NCI-H146 (cell line): ENCODE measurements around the gene RSRC1.
"Not testable (repeated sequence)": the region's sequence is repeated elsewhere in the genome, so short reads cannot be mapped to it uniquely, and the experiment has no call there.

Source experiments
- DNase-seq: peaks from one replicate; lab custom pipeline; 2025; lab: John Stamatoyannopoulos, UW

RSRC1 gene

DNA sequence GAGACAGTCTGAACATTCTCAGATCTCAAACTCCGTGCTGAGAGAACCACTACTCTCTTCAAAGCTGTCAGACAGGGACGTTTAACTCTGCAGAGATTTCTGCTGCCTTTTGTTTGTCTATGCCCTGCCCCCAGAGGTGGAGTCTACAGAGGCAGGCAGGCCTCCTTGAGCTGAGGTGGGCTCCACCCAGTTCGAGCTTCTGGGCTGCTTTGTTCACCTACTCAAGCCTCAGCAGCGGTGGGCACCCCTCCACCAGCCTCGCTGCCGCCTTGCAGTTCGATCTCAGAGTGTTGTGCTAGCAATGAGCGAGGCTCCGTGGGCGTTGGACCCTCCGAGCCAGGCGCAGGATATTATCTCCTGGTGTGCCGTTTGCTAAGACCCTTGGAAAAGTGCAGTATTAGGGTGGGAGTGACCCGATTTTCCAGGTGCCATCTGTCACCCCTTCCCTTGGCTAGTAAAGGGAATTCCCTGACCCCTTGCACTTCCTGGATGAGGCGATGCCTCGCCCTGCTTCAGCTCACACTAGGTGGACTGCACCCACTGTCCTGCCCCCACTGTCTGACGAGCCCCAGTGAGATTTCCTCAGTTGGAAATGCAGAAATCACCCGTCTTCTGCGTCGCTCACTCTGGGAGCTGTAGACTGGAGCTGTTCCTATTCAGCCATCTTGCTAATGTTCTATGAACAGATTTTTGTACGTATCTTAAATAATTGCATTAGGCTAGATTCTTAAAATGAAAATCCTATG lies 220.0 kb downstream of the RSRC1 start:
- not testable (repeated sequence) for DNase-seq

DNA sequence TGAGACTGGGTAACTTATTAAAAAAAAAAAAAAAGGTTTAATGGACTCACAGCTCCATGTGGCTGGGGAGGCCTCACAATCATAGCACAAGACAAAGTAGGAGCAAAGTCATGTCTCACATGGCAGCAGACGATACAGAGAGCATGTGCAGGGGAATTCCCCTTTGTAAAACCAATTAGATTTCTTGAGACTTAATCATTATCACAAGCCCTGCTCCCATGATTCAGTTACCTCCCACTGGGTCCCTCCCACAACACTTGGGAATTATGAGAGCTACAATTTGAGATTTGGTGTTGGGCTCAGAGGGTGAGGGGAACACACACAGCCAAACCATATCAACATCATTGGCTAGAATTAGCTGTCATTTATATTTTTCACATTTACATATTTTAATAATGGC lies 221.0 kb downstream of the RSRC1 start:
- DNase-seq = no peak

DNA sequence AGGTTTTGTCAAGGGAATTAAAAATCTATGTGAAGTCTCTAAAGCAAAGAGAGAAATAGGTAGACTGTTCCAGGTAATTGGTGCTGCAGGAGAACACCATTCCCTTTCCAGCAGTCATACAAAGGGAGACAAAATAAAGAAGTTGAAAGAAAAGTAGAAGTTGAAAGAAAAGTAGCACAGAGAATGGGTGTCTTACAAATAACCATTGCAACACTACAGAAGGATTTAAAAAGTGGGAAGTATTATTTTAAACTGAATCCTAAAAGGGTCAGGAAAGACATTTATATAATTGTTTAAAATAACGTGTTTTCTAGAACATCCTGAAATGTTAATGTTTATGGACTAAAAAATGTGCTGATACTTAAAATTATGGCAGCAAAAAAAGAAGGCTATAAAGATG lies 223.8 kb downstream of the RSRC1 start:
- no peak for DNase-seq

GRCh38 chr3:158337110-158337509 lies 227.2 kb downstream of the RSRC1 start:
- DNase-seq = no peak

DNA sequence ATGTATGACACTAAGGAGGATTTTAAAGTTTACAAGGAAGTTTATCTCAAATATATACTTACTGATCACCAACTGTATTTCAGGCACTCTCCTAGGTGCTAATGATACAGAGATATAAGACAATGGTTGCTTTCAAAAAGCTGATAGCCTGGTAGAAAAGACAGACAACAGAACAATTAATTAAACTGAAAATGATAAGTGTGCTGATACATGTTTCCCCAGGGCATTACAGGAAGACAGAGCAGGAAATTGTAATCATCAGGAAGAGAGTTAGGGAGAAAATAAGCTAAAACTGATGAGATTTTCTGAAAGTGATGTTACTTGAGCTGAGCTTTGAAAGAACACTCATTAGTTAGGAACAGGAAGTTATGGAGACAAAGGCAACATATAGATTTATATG lies 229.7 kb downstream of the RSRC1 start:
- DNase-seq = no peak

GRCh38 chr3:158340951-158341350 lies 231.1 kb downstream of the RSRC1 start:
- not testable (repeated sequence) for DNase-seq

- no peak for DNase-seq
These were observed 238.1 kb downstream of the RSRC1 start for GRCh38 chr3:158347966-158348365.

GRCh38 chr3:158350971-158351370 lies 241.1 kb downstream of the RSRC1 start:
- no peak for DNase-seq

GRCh38 chr3:158352551-158352950 lies 242.7 kb downstream of the RSRC1 start:
- DNase-seq = no peak

DNA sequence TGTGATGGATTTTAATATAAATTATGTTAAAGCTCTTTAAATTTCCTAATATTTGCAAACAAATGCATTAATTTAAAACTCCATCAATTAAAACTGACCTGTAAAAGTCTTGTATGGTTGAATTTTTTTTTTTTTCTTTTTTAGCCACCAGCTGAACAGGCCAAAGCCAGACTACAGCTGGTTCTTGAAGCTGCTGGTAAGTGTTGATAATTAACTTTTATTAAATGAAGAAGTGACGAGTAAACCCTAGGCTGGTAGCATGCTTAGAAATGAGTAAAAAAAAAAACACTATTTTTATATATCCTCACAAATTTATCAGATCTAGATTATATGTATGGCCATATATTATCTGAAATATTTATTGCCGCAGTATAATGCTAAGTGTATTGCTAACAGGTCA lies 244.8 kb downstream of the RSRC1 start:
- DNase-seq = no peak

GRCh38 chr3:158355623-158356588 lies 246.0 kb downstream of the RSRC1 start:
- DNase-seq = no peak

DNA sequence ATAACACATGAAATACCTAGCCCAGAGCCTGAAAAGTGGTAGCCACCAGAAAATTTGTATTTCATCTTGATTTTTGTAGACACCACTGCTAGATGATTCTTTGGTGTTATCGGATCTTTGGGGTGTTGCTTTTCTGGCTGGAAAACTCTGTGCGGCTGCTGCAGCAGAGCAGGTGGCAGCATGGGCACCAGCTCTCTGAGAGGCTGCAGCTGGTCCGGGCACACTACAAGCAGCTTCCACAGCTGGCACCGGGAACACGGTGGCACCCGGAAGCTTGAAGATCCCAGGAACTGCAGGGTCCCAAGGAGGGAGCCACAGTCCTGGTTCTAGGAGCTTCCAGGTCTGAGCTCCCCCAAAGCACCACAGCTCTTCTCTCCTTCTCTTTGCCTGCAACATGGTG lies 249.4 kb downstream of the RSRC1 start:
- DNase-seq = no peak

DNA sequence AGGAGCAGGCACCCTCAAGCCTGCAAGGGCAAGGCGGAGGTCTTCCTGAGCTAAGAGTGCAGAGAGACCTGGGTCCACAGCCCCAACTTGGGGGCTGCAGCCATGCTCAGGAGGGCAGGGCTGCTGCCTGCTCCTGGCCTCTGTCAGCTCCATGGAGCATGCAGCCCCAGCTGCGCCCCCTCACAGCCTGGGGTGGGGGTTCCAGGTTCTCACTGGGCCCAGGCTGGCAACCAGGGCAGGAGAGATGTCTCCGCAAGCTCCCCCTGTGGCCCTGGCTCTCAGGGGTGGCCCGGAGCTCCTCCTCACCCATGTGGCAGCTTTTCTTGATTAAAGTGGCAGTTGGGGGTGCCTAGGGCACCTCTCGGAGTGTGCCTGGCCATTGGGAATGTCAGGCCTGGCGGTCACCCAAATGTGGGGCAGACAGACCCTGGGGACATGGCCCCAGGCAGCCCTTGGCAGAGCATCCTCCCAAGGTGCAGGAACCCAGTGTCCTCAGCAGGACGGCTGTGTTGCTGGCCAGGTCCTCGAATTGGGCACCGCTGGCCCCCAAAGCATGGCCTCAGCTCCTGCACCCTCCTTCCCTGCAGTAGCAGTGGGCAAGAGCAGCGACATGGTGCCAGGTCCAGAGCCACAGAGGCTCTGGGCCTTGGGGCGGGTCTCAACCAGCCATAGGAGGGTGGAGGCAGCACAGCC lies 251.0 kb downstream of the RSRC1 start:
- no peak for DNase-seq

DNA sequence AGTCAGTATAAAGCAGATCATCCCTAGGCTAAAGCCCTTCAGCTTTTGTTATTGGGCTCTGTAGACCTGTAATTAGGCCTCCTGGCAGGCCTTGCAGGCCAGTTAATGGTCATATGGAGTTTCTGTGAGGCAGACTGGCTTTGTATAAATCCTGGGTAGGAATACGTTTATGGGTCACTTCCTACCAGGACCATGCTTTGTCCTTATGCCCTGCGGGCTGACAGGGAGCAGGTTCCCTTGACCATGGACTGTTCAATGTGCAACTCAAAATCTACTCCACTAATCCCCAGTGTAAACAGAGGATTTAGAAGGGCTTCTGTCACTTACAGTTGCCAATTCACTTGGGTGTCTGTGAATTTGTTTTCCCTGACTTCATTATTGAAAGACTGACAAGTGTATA lies 258.4 kb downstream of the RSRC1 start:
- peak; percentile 98 for DNase-seq

GRCh38 chr3:158369279-158369678 lies 259.4 kb downstream of the RSRC1 start:
- no peak for DNase-seq

GRCh38 chr3:158379517-158379916 lies 269.6 kb downstream of the RSRC1 start:
- no peak for DNase-seq

DNA sequence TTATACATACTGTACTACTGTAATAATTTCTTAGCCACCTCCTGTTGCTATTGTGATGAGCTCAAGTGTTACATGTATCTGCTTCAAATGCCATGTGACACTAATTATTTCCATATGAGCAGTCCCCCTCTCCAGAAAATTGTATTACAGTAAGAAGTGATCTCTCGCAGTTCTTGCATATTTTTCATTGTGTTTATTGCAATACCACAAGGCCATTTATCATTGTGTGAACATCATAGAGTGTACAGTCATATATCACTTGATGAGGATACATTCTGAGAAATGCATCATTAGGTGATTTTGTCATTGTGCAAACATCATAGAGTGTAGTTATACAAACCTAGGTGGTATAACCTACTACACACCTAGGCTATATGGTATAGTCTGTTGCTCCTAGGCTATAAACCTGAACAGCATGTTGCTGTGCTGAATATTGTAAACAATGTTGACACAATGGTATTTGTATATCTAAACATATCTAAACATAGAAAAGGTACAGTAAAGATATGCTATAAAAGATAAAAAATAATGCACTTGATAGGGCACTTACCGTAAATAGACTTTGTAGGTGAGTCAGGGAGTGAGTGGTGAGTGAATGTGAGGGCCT lies 271.5 kb downstream of the RSRC1 start:
- no peak for DNase-seq

GRCh38 chr3:158382479-158382878 lies 272.6 kb downstream of the RSRC1 start:
- DNase-seq = no peak

DNA sequence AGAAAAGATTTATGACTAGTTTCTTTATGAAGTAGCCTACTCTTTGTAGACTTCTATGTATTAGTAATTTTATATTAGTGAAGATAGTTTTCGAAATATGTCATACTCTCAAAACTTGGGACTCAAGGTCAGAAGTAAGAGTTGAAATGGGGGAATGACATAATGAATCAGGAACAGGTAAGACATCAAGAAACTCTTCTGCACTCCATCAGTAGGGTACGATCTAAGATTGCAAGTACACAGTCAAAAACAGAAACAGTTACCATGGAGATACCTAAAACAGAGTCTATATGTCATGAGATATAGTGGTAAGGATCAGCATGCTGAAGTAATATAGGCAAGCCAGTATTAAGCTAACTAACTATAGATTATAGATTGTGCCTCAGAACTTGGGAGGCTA lies 274.1 kb downstream of the RSRC1 start:
- DNase-seq = no peak

GRCh38 chr3:158395421-158395820 lies 285.5 kb downstream of the RSRC1 start:
- DNase-seq = no peak

GRCh38 chr3:158402590-158402989 lies 292.7 kb downstream of the RSRC1 start:
- no peak for DNase-seq

DNA sequence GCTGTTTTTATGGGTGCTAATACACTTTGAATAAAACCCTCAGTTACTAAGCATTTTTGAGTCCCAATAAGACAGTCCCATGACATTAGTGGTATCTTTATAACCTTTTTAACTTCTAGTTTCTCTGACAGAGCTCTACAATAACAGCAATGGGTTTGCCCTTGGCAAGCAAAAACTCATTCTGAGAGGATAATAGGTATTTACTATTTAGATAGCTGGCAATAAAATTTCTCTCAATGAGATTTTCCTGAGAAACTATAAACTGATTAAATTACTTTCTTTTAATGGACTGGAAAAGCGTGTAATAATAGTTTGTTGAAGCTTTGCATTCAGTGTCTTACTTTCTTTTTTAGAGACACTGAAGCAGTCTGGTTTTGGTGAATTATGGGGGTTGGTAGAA lies 293.1 kb downstream of the RSRC1 start:
- no peak for DNase-seq
